A549 (cell line): ENCODE results near the gene HYAL3. TPM values are rescaled to one million over a fixed set of nuclear protein-coding genes. Genes with fewer than 3 reads are reported as not detected.

Experiments
- ATAC-seq, 2 experiments: fragments of 200-7000 bp in 1 of 2; fragments of >200 bp in 1 of 2; cut with Nextera tagmentation in 1 of 2; cut with Tn5 transposase in 1 of 2; 3 replicates each; pipeline versions ENCODE4 v1.8.0 to v1.9.1; 2018 to 2020; ENCODE audit warnings: mild to moderate bottlenecking in 1 of 2, moderate library complexity in 1 of 2
- CTCF ChIA-PET: fragments of 300-600 bp; sonication (Branson Sonifier 250); formaldehyde crosslinking; extraction: SDS; loops from one replicate; lab custom pipeline; 2021; ENCODE audit warnings: antibody characterized with exemption, inconsistent platforms; lab: Yijun Ruan, JAX
- POLR2A ChIA-PET: fragments of 350-600 bp; formaldehyde crosslinking; extraction: SDS; loops from one replicate; lab custom pipeline; 2021; ENCODE audit warnings: antibody characterized with exemption, inconsistent platforms; lab: Yijun Ruan, JAX
- DNase-seq, 2 experiments: peaks; one replicate each; pipeline versions ENCODE4 v3.0.0 to v3.0.0-alpha.2; 2011 to 2016; ENCODE audit warnings: low read depth in 1 of 2, low spot score in 1 of 2
- FAIRE-seq: peaks from 2 replicates; lab custom pipeline; 2011; peaks lifted over from hg19 to GRCh38; lab: Jason Lieb, UNC
- H3K27ac ChIP-seq, 2 experiments: fragments of >200 bp; sonication (Bioruptor Twin); formaldehyde crosslinking; 3 replicates each; pipeline ENCODE4 v1.5.1; 2016 to 2017
- H3K4me1 ChIP-seq: fragments of >200 bp; sonication (Bioruptor Twin); formaldehyde crosslinking; 3 replicates; pipeline ENCODE4 v1.6.1; 2016
- H3K4me2 ChIP-seq: fragments of >200 bp; sonication (Bioruptor Twin); formaldehyde crosslinking; 3 replicates; pipeline ENCODE4 v1.6.1; 2016
- H3K4me3 ChIP-seq: fragments of >200 bp; sonication (Bioruptor Twin); formaldehyde crosslinking; 3 replicates; pipeline ENCODE4 v1.5.1; 2016
- H3K9me3 ChIP-seq: fragments of >200 bp; sonication (Bioruptor Twin); formaldehyde crosslinking; 3 replicates; pipeline ENCODE4 v1.6.1; 2016
- ATOH8 ChIP-seq: fragments of 250-450 bp; sonication (Bioruptor Pico); IDR thresholded peaks from 2 replicates; pipeline ENCODE4 v1.5.0; 2020; ENCODE audit warnings: low read depth, mild to moderate bottlenecking, moderate library complexity
- BCL3 ChIP-seq: fragments of >200 bp; sonication (Bioruptor Twin); formaldehyde crosslinking; IDR thresholded peaks from 3 replicates; pipeline ENCODE4 v1.6.1; 2016
- CHD2 ChIP-seq: fragments of 150-350 bp; IDR thresholded peaks from 2 replicates; pipeline ENCODE4 v1.6.1; 2014; ENCODE audit warnings: low read length; ENCODE audit not compliant: partially characterized antibody
- EHMT2 ChIP-seq: fragments of 200-600 bp; sonication (generic); IDR thresholded peaks from 2 replicates; pipeline ENCODE4 v1.6.1; 2016; ENCODE audit warnings: antibody characterized with exemption, low read depth, mild to moderate bottlenecking, moderate library complexity
- GATA3 ChIP-seq: IDR thresholded peaks from 2 replicates; pipeline ENCODE4 v1.6.1; 2012; ENCODE audit warnings: borderline replicate concordance
- HOXA7 ChIP-seq: fragments of 250-450 bp; sonication (Bioruptor Pico); IDR thresholded peaks from 2 replicates; pipeline ENCODE4 v1.5.0; 2020; ENCODE audit warnings: mild to moderate bottlenecking, moderate library complexity
- KDM1A ChIP-seq: fragments of 200-600 bp; sonication (generic); IDR thresholded peaks from 2 replicates; pipeline ENCODE4 v1.6.1; 2016; ENCODE audit warnings: low read depth, mild to moderate bottlenecking
- KDM5A ChIP-seq: fragments of 200-600 bp; sonication (generic); IDR thresholded peaks from 2 replicates; pipeline ENCODE4 v1.6.1; 2016; ENCODE audit warnings: antibody characterized with exemption, mild to moderate bottlenecking
- MYC ChIP-seq: IDR thresholded peaks from 2 replicates; pipeline ENCODE4 v1.6.1; 2012; ENCODE audit warnings: mild to moderate bottlenecking, inconsistent platforms, low read length, improper control_type of control experiment, borderline replicate concordance
- NFE2L2 ChIP-seq: fragments of 150-350 bp; conservative IDR thresholded peaks from 2 replicates; pipeline ENCODE4 v1.6.1; 2014; ENCODE audit warnings: low read length
- NPAS2 ChIP-seq: fragments of 250-450 bp; sonication (Bioruptor Pico); IDR thresholded peaks from 2 replicates; pipeline ENCODE4 v1.8.0; 2022; ENCODE audit warnings: mild to moderate bottlenecking, moderate library complexity, borderline replicate concordance
- POLR2A ChIP-seq: IDR thresholded peaks from 2 replicates; pipeline ENCODE4 v1.6.1; 2012; ENCODE audit warnings: mild to moderate bottlenecking, low read length
- POLR2AphosphoS2 ChIP-seq: conservative IDR thresholded peaks from 2 replicates; pipeline ENCODE4 v1.6.1; 2012; ENCODE audit warnings: low read length, improper control_type of control experiment, inconsistent platforms
- RARB ChIP-seq: fragments of 250-450 bp; sonication (Bioruptor Pico); IDR thresholded peaks from 2 replicates; pipeline ENCODE4 v1.8.0; 2021; ENCODE audit warnings: mild to moderate bottlenecking, moderate library complexity
- REST ChIP-seq: fragments of 200-600 bp; sonication (generic); IDR thresholded peaks from 2 replicates; pipeline ENCODE4 v1.6.1; 2016; ENCODE audit warnings: antibody characterized with exemption, mild to moderate bottlenecking, moderate library complexity
- SMC3 ChIP-seq: fragments of >200 bp; sonication (Bioruptor Twin); formaldehyde crosslinking; IDR thresholded peaks from 3 replicates; pipeline ENCODE4 v1.6.1; 2018; ENCODE audit warnings: inconsistent platforms
- ZC3H11A ChIP-seq: fragments of 450-650 bp; IDR thresholded peaks from 2 replicates; pipeline ENCODE4 v1.6.1; 2014; ENCODE audit warnings: antibody characterized with exemption, mild to moderate bottlenecking
- ZNF302 ChIP-seq: fragments of 250-450 bp; sonication (Bioruptor Pico); IDR thresholded peaks from 2 replicates; pipeline ENCODE4 v1.9.0; 2021; ENCODE audit warnings: inconsistent platforms, mild to moderate bottlenecking, moderate library complexity
- ZSCAN20 ChIP-seq: fragments of 250-450 bp; sonication (Bioruptor Pico); IDR thresholded peaks from 2 replicates; pipeline ENCODE4 v1.8.0; 2022; ENCODE audit warnings: mild to moderate bottlenecking, moderate library complexity
- WGBS: methylation state at CpG from one replicate; pipeline ENCODE4 v1.1.6; 2017; ENCODE audit errors: missing lambda C conversion rate; 5-methylcytosine and 5-hydroxymethylcytosine counted together
- polyA plus RNA-seq, 4 experiments: library from polyadenylated mRNA; depleted of rRNA in 3 of 4; stranded (reverse); fragments of >200 nt; fragmentation: RNase III in 1 of 4; extraction: RNeasy Plus Mini Kit Qiagen cat#74134 plus additional on column Dnase treatment in 1 of 4; gene quantifications; 2 replicates in 3 of 4; 3 replicates in 1 of 4; pipeline ENCODE4 v1.2.3, GENCODE V29; 2011 to 2017
- TF ChIP-seq, protein P1 (sequence below): fragments of >200 bp; sonication (Bioruptor Twin); formaldehyde crosslinking; IDR thresholded peaks from 2 replicates; pipeline ENCODE4 v1.6.1; 2016
- TF ChIP-seq, protein P2 (sequence below): IDR thresholded peaks from 2 replicates; pipeline ENCODE4 v1.6.1; 2012
- TF ChIP-seq, protein P3 (sequence below): fragments of 450-650 bp; IDR thresholded peaks from 2 replicates; pipeline ENCODE4 v1.6.1; 2014; ENCODE audit warnings: antibody characterized with exemption
- TF ChIP-seq, protein P4 (sequence below): fragments of 250-450 bp; sonication (Bioruptor Pico); IDR thresholded peaks from 2 replicates; pipeline ENCODE4 v1.5.0; 2021; ENCODE audit warnings: mild to moderate bottlenecking, moderate library complexity, borderline replicate concordance

HYAL3 gene
- polyA plus RNA-seq, 2 of the 4 experiments (the other 2 are of a cell fraction) = 3.0 to 5.0 TPM

- POLR2A ChIA-PET = interaction anchor here (1.1 to 1.3 kb wide), 2 partner anchors 21 to 47 kb away, joined by 3 to 4 read pairs; no protein-coding TSS in a partner anchor
- H3K4me1 ChIP-seq = peaks cover 17% of the 10 kb centered on the region; the same call in 2 of the 3 replicates
- CTCF ChIA-PET = interaction anchor here (1.0 to 2.0 kb wide), 6 partner anchors 9 to 68 kb away, joined by 3 to 7 read pairs (median 4); no protein-coding TSS in a partner anchor
- H3K9me3 ChIP-seq = no peaks in the 10 kb centered on the region
- no peak for ATAC-seq
- no peak for TF ChIP-seq ZSCAN20
- FAIRE-seq = no peak
- peak overlapping the region; percentile 79 to 89 for H3K27ac ChIP-seq
- WGBS = 47% methylated on average over 5 of the region's 12 CpGs
- H3K4me3 ChIP-seq = peak overlapping the region; percentile 87; the same call in 2 of the 3 replicates
- DNase-seq = no peak
- H3K4me2 ChIP-seq = peak overlapping the region; percentile 87
Observed at GRCh38 chr3:50293079-50293801, 6.0 kb downstream of the HYAL3 start.

DNA sequence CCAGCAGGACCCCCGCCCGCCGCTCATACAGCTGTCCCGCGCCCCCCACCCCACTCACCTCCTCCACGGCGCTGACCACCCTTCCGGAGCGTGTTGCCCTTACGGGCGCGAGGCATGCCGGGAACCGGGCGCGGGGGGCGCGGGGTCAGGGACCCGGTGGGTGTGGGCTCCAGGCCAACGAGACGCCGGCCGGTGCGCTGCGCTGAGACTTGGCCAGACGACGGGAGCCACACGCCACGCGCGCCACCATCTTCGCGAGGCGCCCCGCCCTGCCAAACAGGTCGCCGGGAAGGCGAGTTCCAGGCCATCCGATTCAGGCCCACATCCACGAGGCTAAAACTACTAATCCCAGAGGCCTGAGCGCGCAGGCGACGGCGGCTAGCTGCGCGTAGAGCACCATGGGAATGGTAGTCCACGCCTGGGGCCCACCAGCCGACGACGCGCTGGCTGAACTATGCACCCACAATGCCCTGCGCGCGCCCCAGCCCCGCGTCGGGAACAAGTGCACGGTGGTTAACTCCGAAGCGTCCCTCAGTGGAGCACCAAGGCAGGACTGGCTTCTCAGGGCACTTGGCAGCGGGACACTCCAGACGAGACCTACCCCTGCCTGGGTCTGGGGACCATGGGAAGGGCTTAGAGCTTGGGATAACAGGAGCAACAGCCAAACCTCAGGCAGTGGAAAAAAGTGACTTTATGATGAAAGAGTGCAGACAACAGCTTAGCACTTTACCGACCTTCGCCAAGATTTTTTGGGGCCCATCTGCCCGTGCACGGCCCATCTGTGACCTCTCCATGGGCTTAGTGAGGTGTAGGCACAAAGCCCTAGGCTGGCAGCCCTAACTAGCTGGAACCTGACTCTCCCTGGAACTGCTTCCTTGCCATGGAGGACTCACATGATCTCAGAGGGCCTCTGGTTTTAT lies 6.8 kb downstream of the HYAL3 start, which contains the start of gene IFRD2:
Gene IFRD2 (minus strand): TSS at position 271 of the 920 bp plus-strand sequence. CDS start 155 bp downstream, at position 116.
- 38% methylated on average over 5 of the region's 67 CpGs for WGBS
- DNase-seq = peak; percentile 79 to 97
- H3K27ac ChIP-seq = peak within 1 kb of the TSS; percentile 95 to 97
- H3K4me2 ChIP-seq = peak within 1 kb of the TSS; percentile 87
- peaks cover 13% of the 10 kb centered on the region; the same call in 2 of the 3 replicates for H3K4me1 ChIP-seq
- ChIA-PET POLR2A (interaction anchor here (0.7 to 1.5 kb wide), 8 partner anchors 13 to 746 kb away, joined by 3 to 7 read pairs (median 4); partner anchors contain the start of genes GNAI2, LSMEM2 and TUSC2), CTCF (interaction anchor here (0.8 to 2.0 kb wide), 11 partner anchors 8 to 98 kb away, joined by 3 to 7 read pairs (median 4); no protein-coding TSS in a partner anchor)
- peak within 1 kb of the TSS; percentile 87 for H3K4me3 ChIP-seq
- FAIRE-seq = no peak
- ATAC-seq = peak; percentile 93 to 98
- no peaks in the 10 kb centered on the region for H3K9me3 ChIP-seq
- TF ChIP-seq REST (no peak), ZC3H11A (no peak), SMC3 (no peak), MYC (peak; percentile 38; the same call in 1 of the 2 replicates), CHD2 (no peak), RARB (CRISPR knock-in tag) (no peak), KDM1A (no peak), NFE2L2 (no peak), KDM5A (0 out of 2 replicates have a peak, but pooled peaks have one; percentile 26), POLR2AphosphoS2 (no peak), BCL3 (peak; percentile 57; the same call in 1 of the 3 replicates), HOXA7 (CRISPR knock-in tag) (no peak), GATA3 (peak; percentile 11; the same call in 1 of the 2 replicates), POLR2A (peak; percentile 50), ZNF302 (CRISPR knock-in tag) (no peak), EHMT2 (no peak), ATOH8 (CRISPR knock-in tag) (no peak), NPAS2 (CRISPR knock-in tag) (no peak)
- TF ChIP-seq, protein P1, sequence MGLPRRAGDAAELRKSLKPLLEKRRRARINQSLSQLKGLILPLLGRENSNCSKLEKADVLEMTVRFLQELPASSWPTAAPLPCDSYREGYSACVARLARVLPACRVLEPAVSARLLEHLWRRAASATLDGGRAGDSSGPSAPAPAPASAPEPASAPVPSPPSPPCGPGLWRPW = no peak
- TF ChIP-seq, protein P2, sequence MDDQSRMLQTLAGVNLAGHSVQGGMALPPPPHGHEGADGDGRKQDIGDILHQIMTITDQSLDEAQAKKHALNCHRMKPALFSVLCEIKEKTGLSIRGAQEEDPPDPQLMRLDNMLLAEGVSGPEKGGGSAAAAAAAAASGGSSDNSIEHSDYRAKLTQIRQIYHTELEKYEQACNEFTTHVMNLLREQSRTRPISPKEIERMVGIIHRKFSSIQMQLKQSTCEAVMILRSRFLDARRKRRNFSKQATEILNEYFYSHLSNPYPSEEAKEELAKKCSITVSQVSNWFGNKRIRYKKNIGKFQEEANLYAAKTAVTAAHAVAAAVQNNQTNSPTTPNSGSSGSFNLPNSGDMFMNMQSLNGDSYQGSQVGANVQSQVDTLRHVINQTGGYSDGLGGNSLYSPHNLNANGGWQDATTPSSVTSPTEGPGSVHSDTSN = no peak
- TF ChIP-seq, protein P3, sequence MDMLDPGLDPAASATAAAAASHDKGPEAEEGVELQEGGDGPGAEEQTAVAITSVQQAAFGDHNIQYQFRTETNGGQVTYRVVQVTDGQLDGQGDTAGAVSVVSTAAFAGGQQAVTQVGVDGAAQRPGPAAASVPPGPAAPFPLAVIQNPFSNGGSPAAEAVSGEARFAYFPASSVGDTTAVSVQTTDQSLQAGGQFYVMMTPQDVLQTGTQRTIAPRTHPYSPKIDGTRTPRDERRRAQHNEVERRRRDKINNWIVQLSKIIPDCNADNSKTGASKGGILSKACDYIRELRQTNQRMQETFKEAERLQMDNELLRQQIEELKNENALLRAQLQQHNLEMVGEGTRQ = no peak
- TF ChIP-seq, protein P4, sequence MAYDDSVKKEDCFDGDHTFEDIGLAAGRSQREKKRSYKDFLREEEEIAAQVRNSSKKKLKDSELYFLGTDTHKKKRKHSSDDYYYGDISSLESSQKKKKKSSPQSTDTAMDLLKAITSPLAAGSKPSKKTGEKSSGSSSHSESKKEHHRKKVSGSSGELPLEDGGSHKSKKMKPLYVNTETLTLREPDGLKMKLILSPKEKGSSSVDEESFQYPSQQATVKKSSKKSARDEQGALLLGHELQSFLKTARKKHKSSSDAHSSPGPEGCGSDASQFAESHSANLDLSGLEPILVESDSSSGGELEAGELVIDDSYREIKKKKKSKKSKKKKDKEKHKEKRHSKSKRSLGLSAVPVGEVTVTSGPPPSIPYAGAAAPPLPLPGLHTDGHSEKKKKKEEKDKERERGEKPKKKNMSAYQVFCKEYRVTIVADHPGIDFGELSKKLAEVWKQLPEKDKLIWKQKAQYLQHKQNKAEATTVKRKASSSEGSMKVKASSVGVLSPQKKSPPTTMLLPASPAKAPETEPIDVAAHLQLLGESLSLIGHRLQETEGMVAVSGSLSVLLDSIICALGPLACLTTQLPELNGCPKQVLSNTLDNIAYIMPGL (CRISPR knock-in tag) = no peak
